Skin of body (tissue), 2 donors: ENCODE results near the gene RANBP1. TPM values are rescaled to one million over a fixed set of nuclear protein-coding genes. Genes with fewer than 3 reads are reported as not detected.

Experiments used
- DNase-seq: peaks from one replicate; lab custom pipeline; 2025; lab: John Stamatoyannopoulos, UW
- total RNA-seq: library from RNA; depleted of rRNA; stranded (reverse); fragments of >200 nt; gene quantifications from one replicate; pipeline ENCODE4 v1.2.3, GENCODE V29; 2014

RANBP1 gene
- total RNA-seq, 1 donor from 2014 or later = 75.1 TPM

GRCh38 chr22:20123366-20124082, 7.6 kb downstream of the RANBP1 start:
- no peak for DNase-seq

DNA sequence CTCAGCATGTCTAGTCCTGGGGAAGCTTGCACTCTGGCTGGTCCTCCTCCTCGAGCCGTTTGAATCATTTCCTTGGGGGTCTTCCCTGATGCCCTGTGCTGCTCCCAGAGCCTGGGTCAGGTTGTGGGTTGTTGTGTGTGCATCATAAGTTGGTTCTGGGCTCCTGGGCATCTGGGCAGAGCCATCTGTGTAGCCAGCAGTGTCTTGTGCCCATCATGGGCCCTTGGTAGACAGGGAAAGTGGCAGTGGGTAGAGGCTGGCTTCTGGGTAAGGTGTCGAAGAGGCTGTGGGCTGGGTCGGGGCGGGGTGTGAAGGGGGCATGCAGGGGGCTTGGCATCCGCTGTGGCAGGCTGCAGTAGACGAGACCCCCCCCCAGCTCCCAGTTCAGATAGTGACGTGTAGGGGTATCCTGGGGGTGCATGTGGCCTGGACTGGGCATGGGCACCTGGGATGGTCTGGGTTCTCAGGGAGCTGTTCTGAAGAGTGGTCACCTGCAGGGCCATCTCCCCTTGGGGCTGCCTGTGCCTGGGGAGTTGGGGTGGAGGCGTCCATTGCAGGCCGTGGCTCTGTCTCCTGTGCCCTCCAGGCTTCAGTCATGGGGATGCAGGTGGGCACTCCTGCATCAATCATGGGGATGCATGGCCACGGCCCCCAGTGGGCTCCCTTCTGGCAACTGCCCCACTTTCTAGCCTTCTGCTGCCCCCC, 8.3 kb downstream of the RANBP1 start:
- DNase-seq = no peak

GRCh38 chr22:20125201-20126174, 9.6 kb downstream of the RANBP1 start:
- no peak for DNase-seq

GRCh38 chr22:20126284-20127029, 10.6 kb downstream of the RANBP1 start:
- no peak for DNase-seq

- no peak for DNase-seq
Observed at GRCh38 chr22:20127318-20127868, 11.5 kb downstream of the RANBP1 start.

DNA sequence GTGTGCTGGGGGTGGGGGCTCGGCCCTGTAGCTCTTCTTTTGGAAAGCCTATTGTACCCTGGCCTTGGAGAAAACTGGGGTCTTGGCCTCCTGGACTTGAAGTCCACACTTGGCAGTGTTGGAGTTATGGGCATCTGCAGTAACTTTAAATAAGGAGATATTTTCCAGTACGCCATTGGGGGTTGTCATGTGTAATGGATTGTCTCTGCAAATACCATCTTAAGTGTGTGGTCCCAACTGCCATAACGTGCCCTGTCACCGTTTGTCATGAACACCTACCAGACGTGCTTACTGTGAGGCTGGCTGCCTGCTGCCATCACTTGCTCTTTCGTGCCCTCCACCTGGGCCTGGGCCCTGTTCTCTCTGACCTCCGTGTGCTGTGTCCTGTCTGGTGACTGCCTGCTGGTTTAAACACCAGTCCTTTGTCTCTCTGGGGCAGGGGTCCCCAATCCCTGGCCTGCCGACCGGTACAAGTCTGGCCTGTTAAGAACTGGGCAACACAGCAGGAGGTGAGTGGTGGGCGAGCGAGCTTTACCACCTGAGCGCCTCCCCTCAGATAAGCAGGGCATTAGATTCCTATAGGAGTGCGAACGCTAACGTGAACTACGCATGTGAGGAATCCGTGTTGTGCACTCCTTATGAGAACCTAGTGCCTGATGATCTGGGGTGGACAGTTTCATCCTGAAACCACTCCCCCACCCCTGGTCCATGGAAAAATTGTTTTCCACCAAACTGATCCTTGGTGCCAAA, 12.1 kb downstream of the RANBP1 start:
- DNase-seq = no peak

DNA sequence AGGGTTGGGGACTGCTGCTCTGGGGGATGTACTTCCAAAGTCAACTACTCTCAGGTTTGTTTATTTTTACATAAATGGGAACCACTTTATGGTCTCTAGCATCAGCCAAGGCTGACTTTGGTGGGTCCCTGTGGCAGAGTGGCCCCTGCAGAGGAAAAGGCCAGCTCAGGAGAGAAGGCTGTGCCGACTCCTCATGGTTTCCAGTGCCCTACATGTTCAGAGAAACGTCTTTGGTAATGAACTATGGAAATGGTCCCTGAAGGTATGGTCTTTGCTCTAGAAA, 12.7 kb downstream of the RANBP1 start:
- no peak for DNase-seq

DNA sequence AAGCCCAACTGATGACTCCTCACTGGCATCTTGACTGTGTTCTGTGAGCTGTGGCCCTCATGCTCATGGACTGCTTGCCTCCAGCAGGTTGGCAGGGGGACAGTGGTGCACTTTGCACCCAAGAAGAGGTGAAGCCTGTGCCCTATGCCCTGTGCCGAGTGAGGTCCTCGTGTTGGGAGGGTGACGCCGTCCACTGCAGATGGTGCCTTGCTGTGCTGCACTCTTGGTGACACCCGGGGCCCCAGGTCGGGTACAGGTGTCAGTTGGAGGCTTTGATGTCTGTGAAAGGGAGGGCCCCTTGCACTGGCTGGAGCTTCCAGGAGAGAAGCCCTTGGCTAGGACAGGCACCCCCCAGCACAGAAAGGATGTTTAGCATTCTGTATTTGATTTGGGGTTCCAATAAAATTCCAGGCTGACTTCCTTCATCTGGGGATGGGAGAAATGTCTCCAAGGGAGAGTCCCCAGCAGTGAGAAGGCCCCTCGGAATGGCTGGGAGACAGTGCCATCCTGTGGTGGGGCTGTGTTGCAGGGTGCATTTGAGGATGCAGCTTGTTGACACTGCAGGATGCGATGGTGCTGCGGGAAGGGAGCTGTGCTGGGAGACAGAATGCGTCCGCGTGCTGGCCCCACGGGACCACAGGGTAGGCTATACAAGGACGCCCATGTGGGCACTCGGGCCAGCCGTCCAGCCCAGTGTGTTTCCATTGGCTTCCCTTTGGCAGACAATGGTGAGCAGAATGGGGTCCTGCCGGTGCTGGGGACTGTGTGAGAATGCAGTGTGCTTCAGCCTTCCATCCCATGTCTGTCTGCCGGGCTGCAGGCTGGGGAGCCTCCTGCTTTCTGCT, 13.2 kb downstream of the RANBP1 start:
- no peak for DNase-seq

DNA sequence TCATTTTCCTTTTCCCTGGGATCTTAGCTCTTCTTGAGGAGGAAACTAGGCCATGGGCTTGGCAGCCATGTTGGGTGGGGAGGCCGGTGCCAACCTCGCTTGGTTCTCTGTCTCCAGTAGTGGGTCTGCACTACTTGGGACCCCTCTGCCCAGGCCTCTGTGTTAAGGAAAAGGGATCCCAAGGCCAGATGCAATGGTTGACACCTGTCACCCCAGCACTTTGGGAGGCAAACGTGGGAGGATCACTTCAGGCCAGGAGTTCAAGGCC, 13.8 kb downstream of the RANBP1 start:
- DNase-seq = no peak

GRCh38 chr22:20130319-20130718, 14.4 kb downstream of the RANBP1 start:
- DNase-seq = no peak

DNA sequence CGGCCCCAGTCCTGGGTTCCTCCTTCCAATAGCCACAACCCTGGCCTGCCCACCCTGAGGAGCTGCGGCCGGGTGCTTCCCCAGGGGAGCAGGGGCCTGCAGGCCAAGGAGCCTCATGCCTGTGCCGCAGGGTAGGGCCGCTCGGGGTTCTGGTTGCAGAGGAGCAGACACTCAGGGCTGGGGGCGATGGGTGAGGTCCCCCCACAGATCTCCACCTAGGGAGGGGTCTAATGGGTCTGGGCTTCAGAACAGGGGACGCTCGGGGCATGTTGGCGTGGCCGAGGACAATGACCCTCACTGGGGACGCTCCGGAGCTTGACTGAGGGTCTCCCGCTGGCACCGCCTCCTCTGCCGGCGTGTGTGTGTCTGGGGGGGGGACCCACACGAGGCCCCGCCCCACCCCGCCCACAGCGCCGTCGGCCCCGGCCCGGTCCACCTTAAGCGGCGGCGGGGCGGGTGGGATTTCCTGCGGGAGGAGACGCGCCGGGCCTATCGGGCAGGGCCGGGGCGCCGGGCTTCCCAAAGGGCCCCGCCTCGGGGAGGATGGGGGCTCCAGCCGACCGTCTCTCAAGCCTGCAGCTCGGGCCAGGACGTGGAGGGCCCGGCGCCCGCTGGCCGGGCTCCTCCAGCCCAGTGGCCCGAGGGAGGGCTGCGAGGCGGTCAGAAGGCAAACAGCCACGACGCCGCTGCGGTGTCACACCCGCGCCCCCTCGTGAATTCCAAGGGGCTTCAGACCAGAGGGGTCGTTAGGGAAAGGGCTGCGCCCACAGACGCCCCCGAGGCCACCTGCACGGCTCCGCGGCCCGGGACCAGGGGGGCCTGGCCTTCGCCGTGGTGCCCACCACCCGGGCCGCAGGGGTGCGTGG, 15.1 kb downstream of the RANBP1 start:
- DNase-seq = peak; percentile 61

GRCh38 chr22:20131597-20131858, 15.6 kb downstream of the RANBP1 start, which contains the start of gene ZDHHC8:
Gene ZDHHC8, plus strand, starts transcription at chr22:20131804. Its CDS starts 144 bp downstream, at chr22:20131948.
- no peak for DNase-seq

DNA sequence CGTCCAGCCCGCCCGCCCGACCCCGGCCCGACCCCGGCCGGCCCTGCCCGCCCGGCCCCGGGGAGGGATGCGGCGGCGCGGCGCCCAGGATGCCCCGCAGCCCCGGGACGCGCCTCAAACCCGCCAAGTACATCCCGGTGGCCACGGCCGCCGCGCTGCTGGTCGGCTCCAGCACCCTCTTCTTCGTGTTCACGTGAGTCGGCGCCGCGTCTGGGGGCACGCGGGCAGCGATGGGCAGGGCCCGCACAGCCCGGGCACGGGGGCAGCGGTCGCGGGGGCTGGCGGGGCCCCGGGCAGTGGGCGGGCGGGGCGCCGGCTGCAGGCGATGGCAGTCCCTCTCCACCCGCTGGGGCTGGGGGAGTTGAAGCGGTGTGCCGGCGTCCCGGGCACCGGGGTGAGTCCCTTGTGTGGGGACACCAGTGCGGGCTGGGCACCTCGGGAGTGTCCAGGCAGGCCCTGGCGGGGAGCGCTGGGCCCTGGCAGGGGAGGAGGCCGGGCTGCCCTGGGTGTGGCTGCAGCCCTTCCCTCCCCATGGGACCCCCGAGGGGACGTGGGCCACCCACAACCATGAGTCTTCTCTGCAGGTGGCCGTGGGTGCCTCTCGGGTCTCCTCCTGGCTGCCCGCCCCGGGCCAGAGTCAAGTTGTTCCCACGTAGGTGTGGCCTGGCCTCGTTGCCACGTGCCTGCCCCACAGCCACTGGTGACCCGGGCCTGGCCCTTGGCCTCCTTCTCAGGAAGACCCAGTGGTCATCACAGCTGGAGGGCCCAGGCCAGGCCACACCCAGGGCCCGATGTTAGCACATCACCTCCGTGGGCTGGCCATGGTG, 16.2 kb downstream of the RANBP1 start:
- DNase-seq = no peak

DNA sequence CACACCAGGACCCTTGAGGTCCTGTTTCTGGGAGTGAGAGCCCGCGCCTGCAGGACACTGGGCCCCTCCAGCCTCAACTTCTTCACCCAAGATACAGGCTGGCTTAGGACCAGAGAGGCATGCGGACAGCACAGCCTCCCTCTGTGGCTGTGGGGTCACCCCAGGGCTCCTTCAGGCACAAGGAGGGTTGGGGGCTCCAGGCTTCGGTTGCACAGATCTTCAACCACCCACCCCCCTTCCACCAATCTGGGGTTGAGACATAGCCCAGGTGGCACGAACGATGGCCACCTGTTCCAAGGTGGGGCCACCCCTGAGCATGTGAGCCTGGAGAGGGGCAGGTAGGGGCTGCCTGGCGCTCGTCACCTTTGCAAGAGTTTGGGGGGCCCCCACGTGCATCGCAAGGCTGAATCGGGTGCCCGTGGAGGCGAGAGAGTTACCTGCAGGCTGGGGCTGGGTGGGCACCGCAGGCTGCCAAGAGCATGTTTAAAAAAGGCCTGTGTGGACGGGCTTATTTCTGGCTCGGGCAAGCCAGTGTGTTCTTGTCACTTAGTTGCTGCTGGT, 16.9 kb downstream of the RANBP1 start:
- DNase-seq = no peak

- no peak for DNase-seq
Observed at GRCh38 chr22:20133930-20134549, 18.1 kb downstream of the RANBP1 start.

DNA sequence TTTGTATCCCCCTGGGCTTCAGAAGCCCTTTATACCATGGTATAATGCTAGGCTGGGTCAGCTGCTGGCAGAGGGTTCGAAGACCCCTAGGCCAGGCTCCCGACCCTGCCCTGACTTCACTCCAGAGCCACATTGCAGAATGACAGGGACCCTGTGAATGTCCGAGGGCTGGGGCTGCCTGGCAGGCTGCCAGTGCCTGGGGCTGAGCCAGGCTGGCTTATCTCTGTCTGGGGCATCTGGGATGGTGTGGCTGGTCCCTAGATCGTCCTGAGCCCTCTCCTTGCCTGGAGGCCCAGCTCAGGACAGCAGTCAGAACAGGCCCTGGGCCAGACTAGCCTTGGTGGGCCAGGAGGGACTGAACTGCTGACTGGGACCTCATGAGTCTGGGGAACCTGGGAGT, 19.4 kb downstream of the RANBP1 start:
- no peak for DNase-seq
